Measurements from ENCODE around the gene KIF4A. TPM values are rescaled to one million over a fixed set of nuclear protein-coding genes. Genes with fewer than 3 reads are reported as not detected.
"Not testable (repeated sequence)": the region's sequence is repeated elsewhere in the genome, so short reads cannot be mapped to it uniquely, and the experiment has no call there.

The KIF4A gene
- total RNA-seq, 4 donors from 2014 or later: under 0.01 to 11.1 TPM; not detected in 2

DNA sequence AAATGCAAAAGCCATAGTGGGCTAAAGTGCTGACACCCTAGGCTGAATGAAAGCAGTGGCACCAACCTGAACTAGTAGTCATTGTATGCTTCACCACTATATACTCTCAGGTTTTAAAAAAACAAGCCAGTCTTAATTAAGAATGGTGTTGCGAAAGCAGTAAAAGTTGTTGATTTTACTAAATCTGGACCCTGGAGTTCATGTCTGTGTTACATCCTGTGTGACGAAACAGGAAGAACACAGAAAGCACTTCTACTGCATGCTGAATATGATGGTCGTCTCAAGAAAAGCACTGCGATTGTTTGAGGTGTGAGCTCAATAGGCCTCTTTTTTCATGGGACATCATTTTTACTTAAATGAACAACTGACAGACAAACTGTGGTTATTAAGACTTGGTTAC is 109.0 kb downstream of the KIF4A start:
- H3K9me3 ChIP-seq: no peaks in the 10 kb centered on the region
- H3K4me3 ChIP-seq: no peak overlapping the region
- intact Hi-C loops (cut with DNase I; ENCODE audit: low total_unique reads): no loop called here
- no peak overlapping the region for H3K27ac ChIP-seq
- no peaks in the 10 kb centered on the region for H3K36me3 ChIP-seq
- no peaks in the 10 kb centered on the region for H3K4me1 ChIP-seq
- H3K27me3 ChIP-seq: no peaks in the 10 kb centered on the region
- TF ChIP-seq, protein P1, sequence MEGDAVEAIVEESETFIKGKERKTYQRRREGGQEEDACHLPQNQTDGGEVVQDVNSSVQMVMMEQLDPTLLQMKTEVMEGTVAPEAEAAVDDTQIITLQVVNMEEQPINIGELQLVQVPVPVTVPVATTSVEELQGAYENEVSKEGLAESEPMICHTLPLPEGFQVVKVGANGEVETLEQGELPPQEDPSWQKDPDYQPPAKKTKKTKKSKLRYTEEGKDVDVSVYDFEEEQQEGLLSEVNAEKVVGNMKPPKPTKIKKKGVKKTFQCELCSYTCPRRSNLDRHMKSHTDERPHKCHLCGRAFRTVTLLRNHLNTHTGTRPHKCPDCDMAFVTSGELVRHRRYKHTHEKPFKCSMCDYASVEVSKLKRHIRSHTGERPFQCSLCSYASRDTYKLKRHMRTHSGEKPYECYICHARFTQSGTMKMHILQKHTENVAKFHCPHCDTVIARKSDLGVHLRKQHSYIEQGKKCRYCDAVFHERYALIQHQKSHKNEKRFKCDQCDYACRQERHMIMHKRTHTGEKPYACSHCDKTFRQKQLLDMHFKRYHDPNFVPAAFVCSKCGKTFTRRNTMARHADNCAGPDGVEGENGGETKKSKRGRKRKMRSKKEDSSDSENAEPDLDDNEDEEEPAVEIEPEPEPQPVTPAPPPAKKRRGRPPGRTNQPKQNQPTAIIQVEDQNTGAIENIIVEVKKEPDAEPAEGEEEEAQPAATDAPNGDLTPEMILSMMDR (IDR thresholded peaks at IDR 0.05): no peak
- no peak for TF ChIP-seq POLR2A (IDR thresholded peaks at IDR 0.05)
- DNase-seq: no peak

DNA sequence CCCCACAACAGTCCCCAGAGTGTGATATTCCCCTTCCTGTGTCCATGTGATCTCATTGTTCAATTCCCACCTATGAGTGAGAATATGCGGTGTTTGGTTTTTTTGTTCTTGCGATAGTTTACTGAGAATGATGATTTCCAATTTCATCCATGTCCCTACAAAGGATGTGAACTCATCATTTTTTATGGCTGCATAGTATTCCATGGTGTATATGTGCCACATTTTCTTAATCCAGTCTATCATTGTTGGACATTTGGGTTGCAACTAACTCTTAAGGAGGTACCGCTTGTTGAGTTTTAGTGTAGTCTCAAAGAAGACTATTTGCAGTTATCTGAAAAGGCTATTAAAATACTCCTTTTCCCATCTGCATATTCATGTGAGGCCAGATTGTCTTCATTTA is 110.3 kb downstream of the KIF4A start:
- H3K27ac ChIP-seq; H3K36me3 ChIP-seq; intact Hi-C loops (cut with DNase I; ENCODE audit: low total_unique reads); DNase-seq; H3K9me3 ChIP-seq; H3K27me3 ChIP-seq; H3K4me3 ChIP-seq; H3K4me1 ChIP-seq: not testable (repeated sequence)

DNA sequence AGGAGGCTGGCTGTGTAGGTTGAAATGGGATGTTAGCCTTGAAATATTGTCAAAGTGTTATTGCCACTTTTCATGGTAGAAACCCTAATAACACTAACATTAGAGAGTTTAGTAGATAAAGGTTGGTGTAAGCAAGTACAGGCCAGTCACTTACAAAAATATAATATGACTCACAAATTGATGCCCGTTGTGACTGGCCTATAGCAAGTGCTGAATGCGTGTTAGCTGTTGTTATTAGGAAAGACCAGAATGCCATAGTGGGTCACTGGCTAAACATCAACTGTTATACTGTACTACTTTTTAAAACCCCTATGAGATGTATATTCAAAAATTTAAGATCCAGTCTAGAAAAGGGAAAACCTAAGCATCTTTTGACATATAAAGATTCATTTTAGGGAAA is 112.8 kb downstream of the KIF4A start:
- Histone ChIP-seq H3K9me3 (no peaks in the 10 kb centered on the region), H3K27me3 (no peaks in the 10 kb centered on the region), H3K4me3 (no peak overlapping the region), H3K27ac (no peak overlapping the region), H3K4me1 (no peaks in the 10 kb centered on the region), H3K36me3 (no peaks in the 10 kb centered on the region)
- DNase-seq: no peak
- intact Hi-C loops (cut with DNase I; ENCODE audit: low total_unique reads): no loop called here
- TF ChIP-seq POLR2A (IDR thresholded peaks at IDR 0.05): no peak
- TF ChIP-seq, protein P1 (IDR thresholded peaks at IDR 0.05): no peak

DNA sequence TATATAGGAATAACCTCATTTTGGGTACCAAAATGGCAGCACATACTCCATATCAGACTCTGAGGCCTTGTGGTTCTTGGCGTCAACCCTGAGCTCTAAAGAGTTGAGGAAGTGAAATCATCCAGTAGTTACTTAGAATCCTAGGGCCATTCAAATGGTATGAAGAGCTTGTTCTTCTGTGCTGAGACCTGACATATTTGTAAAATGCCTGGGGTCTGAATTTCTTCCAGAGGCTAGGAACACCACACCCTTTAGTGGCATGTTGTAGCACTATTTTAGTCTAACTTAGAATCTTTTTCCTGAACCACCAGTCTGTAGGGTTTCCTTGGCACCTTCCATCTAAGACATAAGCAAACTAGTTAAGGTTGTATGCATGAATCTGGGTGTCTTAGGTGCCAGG is 115.1 kb downstream of the KIF4A start:
- H3K27me3 ChIP-seq: no peaks in the 10 kb centered on the region
- no peaks in the 10 kb centered on the region for H3K36me3 ChIP-seq
- H3K4me1 ChIP-seq: no peaks in the 10 kb centered on the region

DNA sequence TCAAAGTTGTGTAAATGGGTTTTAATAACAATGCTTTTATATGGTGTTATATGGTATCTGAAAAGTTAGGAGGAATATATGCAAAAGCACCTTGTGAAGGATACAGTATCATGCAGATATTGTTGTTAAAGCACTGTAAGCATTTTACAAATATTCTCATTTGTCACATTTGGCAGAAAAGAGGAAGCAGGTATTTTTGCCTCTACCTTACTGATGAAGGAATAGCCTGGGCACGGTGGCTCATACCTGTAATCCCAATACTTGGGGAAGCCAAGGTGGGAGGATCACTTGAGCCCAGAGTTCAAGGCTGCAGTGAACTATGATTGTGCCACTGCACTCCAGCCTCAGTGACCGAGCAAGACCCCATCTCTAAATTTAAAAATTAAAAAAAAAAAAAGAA is 121.0 kb downstream of the KIF4A start:
- no peak for DNase-seq
- no peaks in the 10 kb centered on the region for H3K27me3 ChIP-seq
- no peaks in the 10 kb centered on the region for H3K9me3 ChIP-seq
- H3K4me3 ChIP-seq: no peak overlapping the region
- no peaks in the 10 kb centered on the region for H3K4me1 ChIP-seq
- intact Hi-C loops (cut with DNase I; ENCODE audit: low total_unique reads): no loop called here
- no peaks in the 10 kb centered on the region for H3K36me3 ChIP-seq
- TF ChIP-seq, protein P1 (IDR thresholded peaks at IDR 0.05): no peak
- no peak for TF ChIP-seq POLR2A (IDR thresholded peaks at IDR 0.05)
- no peak overlapping the region for H3K27ac ChIP-seq

More for the DNA sequence above, 115.1 kb downstream of the KIF4A start:
- no peak overlapping the region for H3K27ac ChIP-seq
- H3K9me3 ChIP-seq: no peaks in the 10 kb centered on the region
- intact Hi-C loops (cut with DNase I; ENCODE audit: low total_unique reads): no loop called here
- H3K4me3 ChIP-seq: no peak overlapping the region
- TF ChIP-seq POLR2A (IDR thresholded peaks at IDR 0.05): no peak
- TF ChIP-seq, protein P1 (IDR thresholded peaks at IDR 0.05): no peak
- no peak for DNase-seq

DNA sequence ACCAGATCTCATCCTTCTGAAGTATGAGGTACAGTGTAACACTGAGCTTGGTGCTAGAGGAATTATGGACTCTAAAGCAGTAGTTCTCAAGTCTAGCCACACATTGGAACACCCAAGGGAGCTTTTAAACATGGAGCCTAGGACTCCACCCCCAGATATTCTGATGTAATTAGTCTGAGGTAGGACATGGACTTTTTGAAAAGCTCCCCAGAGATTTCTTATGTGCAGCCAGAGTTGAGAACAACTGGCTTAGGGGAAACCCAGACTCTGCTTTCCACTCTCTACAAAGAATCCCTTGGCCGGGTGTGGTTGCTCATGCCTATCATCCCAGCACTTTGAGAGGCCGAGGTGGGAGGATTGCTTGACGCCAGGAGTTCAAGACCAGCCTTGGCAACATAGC is 121.6 kb downstream of the KIF4A start:
- TF ChIP-seq POLR2A (IDR thresholded peaks at IDR 0.05): no peak
- TF ChIP-seq, protein P1 (IDR thresholded peaks at IDR 0.05): no peak
- intact Hi-C loops (cut with DNase I; ENCODE audit: low total_unique reads): no loop called here
- H3K9me3 ChIP-seq: no peaks in the 10 kb centered on the region
- no peak for DNase-seq
- H3K27me3 ChIP-seq: no peaks in the 10 kb centered on the region
- no peak overlapping the region for H3K27ac ChIP-seq
- H3K4me1 ChIP-seq: no peaks in the 10 kb centered on the region
- no peak overlapping the region for H3K4me3 ChIP-seq
- H3K36me3 ChIP-seq: no peaks in the 10 kb centered on the region

All from uterus (tissue), 4 donors.